GM18907 (cell line): ENCODE data around the gene CCDC88C.

Experiments
- ATAC-seq: cut with Tn5 transposase; IDR thresholded peaks from one replicate; pipeline ENCODE4 v1.9.1; 2021; ENCODE audit warnings: mild to moderate bottlenecking, moderate library complexity; ENCODE audit not compliant: unreplicated experiment

The CCDC88C gene

DNA sequence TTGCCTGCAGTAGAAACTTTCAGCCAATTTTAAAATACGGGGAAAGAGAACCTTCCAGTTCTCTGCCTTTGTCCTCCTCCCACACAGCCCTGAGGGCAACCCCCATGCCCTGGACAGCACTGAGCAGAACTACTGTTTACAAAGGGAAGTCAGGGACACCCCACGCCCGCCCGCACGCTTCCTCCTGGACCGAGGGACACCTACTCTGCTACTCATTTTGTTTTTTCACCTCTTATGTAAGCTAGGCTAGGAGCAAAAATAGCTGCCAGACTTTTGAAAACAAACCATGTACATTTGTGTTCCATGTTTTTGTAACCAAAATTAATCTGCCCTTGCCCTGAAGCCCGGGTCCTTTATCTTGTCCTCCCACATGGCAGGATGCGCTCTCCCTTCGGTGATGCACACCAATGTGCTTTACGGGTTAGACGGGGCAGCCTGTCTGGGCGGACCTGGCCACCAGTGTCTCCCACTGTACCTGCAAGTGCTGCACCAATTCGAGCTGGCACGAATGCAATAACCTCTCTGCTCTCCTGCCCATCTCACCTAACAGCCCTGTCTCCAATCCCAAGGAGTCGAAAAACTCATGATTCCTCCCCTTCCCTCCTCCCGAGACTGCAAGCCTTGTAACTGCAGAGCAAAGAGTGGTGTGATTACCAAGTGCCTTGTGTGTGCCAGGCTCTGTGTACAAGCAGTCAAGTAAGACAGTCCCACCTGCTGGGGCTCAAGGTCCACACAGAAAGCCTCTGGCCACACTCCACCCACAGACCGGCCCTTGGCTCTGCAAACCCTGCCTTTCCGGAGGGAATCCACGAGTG is 85.2 kb downstream of the CCDC88C start:
- no peak for ATAC-seq

DNA sequence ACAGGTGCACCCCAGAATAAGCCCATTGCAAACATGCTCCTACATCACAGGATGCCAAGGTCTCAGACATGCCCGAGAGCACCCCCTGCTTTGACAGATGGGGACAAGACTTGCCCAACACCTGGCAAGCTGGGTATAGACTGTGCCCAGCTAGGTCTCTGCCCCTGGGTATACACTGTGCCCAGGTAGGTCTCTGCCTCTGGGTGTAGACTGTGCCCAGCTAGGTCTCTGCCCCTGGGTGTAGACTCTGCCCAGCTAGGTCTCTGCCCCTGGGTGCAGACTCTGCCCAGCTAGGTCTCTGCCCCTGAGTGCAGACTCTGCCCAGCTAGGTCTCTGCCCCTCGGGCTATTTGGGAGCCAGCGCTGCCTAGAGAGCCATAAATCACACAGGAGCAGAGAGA is 85.9 kb downstream of the CCDC88C start:
- no peak for ATAC-seq

DNA sequence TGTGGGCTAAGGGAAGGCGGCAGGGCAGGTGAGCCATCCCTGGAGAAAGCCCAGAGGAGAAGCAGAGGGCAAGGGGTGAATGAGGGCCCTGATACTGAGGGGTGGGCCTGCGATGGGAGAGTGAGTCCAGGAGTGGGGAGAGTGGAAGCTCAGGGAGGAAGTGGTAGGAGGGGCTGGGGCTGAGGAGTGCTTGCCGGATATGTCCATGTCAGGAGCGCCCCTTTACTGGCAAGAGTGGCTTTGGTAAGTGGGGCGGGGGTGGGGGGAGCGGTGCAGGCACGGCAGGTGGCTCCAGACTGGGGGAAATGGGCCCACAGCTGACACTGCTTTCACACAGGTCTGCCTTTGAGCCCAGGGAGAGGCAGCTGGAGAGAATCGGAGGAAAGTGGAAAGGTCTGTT is 86.8 kb downstream of the CCDC88C start:
- ATAC-seq: no peak

DNA sequence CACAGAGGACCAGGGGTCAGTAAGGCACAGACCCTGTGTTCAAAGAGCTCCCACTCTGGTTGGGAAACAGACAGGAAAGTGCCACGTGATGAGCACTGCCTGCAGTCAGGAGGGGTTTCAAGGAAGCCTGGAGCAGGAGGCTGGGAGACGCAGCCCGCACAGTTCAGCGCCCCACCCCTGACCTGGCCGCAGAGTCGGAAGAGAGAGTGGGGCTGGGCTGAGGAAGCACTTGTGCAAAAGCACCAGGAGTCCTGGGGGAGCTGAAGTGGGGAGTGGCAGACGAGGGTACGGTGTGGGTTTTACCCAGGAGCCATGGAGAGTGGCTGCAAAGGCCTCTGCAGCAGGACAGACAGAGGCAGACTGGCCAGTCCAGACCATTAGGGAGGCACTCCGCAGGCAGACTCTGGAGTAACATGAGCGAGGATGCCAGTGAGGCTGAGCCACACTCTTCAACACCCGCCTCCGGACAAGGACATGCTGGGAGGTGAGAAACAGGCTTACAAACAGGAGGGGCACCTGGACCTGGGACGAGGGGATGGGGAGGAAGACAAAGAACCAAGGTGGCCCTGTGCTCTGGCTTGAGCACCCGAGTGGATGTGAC is 87.4 kb downstream of the CCDC88C start:
- ATAC-seq: no peak

DNA sequence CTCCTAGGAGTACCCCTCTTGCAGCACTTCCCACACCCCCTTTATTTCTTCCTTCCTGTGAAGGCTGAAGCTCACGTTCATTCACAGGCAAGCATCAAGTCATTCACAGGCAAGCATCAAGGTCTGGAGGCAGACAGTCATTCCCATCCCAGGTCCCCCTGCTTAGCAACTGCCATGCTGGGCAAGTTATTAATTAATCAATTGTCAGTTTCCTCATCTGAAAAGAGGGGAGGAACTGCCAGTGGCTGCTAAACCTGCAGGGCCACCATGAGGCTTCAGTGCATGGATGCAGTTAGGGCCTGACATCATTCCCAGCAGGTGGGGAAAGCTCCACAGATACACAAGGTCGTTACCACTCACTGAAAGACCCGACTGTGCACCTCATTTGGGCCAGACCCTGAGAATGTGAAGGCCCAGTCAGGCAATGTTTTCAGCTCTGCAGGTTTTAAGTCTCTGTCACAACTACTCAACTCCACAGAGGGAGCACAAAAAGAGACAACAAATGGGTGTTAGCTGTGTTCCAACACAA is 88.1 kb downstream of the CCDC88C start:
- no peak for ATAC-seq

DNA sequence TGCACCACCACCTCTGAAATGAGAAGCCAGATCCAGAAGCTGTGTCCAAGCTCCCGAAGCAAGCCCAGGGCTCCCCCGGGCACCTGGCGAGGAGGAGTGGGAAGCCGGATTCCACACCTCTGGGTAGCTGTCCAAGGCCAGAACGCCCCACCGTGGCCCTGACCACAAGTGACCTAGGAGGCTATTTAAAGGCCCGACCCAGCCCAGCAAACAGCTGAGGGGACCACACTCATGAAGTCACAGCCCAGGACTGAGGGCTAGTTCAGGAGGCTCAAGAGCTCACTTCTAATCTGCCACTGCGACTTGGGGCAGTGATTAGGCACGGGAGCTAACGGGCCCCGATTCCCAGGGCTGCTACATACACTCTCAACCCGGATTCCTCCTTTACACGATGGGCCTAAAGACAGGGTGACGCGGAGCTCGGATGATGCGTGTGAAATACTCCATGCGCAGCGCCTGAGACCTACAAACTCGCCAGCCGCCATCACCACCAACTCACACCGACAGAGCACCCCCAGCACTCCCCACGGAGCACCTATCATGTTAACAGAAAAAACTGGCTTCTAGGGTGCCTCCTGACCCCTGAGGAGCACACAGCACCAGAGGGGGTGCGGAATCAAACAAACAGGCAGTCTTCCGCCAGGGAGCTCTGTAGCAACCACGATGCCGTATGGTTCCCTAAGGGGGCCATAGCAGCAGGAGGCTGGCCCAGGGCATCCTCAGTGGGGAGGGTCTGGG is 89.1 kb downstream of the CCDC88C start:
- ATAC-seq: no peak

DNA sequence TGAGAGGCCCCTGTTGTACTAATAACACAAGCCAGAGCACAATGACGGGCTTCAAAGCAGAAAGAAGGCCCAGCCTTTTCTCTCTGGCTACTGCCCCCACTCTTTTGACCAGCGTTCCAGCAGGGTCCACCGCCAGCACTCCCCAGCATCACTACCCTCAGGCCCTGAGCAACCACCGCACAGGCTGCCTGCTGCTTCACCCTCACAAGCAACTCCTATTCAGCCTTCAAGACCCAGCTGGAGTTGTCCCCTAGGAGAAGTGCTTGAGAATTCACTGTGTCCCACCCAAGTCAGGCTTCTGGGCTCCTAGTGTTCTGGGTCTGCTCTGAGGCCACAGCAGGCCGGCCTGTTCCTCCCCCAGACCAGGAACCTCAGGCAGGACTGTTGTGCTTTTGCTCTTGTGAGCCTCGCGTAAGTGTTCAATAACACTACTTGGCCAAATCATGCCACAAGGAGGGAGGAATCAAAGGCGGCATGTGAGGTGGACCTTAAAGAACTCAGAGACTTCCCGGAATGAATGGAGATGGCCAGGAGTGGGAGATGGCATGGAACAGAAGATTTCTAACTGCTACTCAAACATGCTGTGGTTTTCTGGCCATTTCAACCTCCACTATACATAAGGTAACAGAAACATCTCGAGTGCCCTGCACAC is 89.8 kb downstream of the CCDC88C start:
- ATAC-seq: no peak

DNA sequence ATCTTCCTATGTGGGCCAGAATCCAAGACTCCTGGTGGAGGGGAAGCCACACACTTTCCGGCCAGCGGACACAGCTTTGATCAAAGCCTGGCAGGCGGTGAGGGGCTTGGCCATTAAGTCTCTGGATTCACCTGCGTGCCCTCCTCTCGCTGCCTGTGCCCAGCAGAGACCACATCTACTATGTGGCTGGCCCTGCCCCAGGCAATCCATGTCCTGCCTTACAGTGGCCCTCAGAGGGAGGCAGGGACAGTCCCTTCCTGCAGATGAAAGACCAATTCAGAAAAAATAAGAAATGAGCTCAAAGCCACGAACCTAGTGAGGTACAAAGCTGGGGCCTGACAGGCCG is 90.4 kb downstream of the CCDC88C start:
- no peak for ATAC-seq

DNA sequence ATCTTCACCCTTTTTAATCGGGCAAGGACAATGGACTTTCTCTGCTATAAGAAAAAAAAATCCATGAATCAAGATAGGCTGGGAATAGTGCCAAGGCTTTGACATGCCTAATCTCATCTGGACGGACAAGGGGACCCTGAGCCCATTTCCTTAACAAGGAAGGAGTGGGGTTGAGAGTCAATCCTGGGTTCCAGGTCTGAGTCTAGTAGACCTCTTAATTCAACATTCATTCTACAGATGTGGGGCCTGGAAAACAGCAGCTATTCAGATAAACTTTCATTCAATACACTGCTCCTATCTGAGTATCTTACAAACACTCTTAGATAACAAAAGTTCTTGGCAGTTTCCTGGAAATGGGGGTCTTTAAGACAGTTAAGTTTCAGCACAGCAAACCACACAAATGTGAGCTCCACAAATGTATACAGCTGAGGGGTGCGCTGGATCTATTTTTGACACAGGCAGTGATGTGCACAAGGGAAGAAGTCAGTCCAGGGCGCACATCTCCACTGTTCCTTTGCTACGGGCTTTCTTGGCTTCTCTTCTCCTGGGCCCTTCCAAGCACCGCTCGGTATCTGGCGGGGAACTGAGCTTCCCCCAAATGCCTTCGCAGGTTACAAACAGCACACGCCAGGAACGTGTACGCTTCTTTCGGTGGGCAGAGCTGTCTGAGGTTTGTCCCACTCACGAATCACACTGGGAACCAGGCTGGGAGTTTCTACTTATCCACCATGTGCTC is 90.9 kb downstream of the CCDC88C start:
- ATAC-seq: no peak

DNA sequence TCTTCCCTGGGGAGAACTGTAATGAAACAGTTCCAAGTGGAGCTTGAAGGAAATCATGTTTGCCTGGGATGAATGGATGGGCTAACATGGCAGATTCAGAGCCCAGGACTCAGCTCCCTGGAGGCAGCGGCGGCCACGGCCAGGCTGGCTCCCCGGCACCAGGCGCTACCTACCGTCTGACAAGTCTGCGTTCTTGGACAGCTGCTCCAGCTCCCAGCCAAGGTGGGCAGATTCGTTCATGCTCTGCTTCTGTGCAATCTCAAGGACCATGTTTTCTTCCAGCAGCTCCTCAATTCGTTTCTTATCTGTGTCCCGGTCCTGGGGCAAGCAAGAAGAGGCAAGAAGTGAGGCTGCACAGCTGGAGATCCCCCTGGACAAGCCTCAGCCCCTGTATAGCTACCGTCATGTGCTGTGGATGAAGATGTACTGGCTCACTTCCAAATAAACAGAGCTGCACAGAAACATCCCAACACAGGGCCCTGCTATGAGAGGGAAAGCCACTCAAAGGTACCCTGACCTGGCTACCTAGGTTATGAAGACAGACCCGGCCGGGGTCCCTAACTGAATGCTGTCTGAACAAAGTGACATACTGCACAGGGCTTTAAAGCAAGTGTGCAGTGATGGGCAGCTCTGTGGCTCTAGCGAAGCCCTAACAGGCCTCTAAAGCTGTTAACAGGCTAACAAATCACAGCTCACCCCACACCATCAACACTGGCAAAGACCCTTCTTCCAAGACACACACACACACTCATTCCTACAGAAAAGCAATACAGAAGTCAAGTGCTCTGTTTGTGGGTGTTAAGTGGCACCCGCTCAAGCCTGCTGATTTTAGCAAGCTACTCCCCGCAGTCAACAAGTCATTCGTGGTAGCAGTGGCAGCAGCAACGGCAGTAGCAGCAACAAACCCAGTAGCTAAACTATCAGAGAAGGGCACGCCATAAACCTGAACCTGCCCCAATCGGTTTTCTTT is 92.7 kb downstream of the CCDC88C start:
- ATAC-seq: no peak

DNA sequence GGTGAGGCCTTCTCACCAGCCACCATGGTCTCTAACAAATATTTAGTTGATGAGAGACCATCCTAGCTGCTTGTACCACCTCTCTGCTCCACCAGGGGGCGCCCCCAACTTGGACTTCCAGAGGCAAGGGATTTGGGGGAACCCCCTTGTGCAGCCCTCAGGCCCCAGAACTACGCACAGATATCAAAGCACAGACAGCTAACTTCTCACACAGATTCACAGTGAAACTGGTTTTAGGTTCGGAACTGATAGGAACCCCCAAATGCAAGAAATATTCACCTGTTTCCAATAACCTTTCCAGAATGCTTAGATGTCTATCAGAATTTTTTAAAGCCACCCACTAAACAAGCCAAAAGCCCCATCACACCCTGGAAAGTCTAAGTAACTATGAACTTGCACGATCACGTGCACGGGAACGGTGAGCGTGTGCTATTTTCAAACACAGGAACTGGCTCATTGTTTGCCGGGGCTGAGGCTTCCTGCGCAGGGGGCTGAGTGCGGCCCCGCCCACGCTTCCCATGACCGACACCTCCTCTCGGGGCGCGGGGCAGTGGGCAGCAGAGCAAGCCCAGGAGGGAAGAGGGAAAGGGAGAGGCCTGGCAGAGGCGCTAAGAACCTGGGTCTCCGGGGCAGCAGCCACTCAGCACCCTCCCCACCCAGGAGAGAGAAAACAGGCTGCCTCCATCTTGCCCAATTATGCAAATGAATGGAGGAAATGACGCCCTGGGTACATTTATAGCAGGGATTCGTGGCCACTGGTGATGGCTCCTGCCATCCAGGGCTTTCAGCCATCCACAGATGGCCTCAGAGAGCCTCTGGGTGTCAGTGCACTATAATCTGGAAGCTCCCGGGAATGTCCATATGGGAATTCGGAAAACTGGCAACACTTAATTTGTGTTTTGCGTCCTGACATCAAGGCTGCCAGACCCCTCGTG is 93.7 kb downstream of the CCDC88C start:
- ATAC-seq: peak; percentile 61

DNA sequence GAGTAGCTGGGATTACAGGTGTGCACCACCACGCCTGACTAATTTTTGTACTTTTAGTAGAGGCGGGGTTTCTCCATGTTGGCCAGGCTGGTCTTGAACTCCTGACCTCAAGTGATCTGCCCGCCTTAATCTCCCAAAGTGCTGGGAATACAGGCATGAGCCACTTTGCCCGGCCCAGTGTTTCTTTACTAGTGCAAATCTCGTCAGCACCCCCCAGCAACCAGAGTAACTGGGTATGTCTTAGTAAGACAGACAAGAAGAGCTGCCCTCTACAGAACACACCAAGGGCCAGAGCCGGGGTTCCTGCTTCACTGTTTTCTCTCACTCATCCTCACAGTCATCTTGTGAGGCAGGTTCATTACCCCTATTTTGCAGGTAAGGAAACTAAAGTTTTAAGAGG is 94.6 kb downstream of the CCDC88C start:
- no peak for ATAC-seq

DNA sequence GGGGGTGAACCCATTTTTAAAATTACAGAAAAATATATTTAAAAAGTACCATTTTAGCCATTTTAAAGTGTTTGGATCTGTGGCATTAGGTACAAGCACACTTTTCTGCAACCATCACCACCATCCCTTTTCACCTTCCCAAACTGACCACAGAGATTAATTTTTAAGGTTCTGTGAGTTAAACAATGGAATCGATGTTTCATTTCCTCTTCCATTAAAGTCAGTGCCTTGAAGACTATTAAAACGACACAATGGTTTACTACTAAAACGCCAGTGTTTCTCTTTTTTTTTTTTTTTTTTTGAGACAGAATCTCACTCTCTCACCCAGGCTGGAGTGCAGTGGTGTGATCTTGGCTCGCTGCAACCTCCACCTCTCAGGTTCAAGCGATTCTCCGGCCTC is 95.0 kb downstream of the CCDC88C start:
- ATAC-seq: no peak

DNA sequence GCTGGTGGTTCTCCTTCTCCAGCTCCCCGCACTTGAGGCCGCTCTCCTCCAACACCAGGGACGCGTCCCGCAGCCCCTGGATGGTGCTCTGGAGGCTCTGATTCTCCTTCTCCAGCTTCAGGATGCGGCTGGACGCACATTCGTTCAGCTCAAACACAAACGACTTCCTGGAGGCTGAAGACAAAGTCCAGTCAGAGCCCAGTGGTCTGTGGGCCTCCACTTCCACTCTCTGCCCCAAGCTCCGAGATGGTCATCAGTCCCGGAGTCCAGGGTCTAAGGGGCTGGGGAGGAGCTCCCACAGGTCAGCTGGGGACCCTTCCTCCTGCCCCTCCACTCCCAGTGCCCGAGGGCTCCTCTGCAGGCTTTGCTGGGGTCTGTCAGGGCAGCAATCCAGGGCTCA is 96.5 kb downstream of the CCDC88C start:
- ATAC-seq: no peak

DNA sequence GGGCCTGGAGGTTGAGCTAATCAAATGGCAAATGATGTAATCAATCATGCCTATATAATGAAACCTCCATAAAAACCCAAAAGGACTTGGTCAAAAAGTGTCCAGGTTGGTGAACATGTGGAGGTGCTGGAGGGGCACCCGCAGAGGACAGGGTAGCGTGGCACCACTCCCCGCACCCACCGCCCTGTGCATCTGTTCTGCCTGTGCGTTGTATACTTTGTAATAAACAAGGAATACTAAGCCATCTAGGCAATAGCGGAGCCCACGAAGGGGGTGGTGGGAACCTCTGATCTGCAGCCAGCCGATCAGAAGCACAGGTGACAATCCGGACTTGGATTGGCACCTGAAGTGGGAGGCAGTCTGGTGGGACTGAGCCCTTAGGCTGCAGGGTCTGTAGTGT is 97.4 kb downstream of the CCDC88C start:
- ATAC-seq: no peak

DNA sequence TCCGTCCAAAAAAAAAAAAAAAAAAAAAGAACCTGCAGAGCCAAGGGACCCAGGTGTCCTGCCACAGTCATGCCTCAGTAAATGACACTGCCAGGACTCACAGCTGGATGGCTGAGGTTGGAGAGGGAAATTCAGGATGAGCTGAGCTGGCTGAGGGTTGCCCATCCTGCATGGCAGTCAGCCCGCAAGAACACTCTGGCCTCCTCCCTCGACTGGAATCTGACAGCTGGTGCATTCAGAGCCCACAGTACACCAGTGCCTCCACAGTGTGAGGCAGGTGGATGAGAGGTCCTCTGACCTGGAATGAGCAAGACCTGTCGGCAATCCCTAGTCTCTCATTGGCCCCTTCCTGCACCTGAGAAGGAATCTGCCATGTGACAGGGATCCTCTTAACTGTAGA is 98.7 kb downstream of the CCDC88C start:
- ATAC-seq: no peak

DNA sequence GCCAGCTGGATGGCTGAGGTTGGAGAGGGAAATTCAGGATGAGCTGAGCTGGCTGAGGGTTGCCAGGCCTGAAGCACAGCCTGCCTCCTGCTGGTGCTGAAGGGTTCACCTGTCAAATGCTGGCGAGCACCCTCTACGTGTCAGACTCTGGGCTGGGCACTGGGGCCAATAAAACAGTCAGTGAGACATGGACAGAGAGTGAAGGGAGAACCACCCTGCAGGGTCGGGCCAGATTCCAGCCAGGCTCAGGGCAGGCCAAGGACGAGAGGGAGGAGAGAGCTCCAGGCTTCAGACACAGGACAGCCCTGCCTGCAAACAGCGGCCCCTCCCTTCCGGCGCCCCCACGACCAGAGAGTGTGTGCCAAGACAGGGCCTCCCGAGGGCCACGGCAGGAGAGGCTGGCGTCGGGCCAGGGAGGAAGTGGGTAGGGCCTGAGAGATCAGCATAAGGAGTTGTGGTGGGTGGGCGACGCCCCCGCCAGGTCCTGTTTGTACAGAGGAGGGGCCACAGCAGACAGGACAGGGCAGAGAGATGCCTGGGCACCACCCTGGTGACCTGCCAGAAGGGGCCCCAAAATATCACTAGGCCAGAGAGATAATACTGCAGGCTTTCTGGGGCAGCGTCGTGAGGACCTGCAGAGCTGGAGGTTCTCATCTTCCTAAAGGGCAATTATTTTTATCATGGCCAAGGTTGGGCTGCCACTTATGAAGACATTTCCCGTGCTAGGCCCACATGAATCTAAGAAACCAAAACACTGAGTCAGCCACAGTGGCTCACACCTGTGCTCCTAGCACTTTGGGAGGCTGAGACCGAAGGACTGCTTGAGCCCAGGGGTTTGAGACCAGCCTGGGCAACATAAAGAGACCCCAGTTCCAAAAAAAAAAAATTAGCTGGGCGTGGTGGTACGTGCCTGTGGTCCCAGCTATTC is 100.0 kb downstream of the CCDC88C start:
- peak; percentile 29 for ATAC-seq
